Measurements from ENCODE around the gene HEATR5A.

DNA sequence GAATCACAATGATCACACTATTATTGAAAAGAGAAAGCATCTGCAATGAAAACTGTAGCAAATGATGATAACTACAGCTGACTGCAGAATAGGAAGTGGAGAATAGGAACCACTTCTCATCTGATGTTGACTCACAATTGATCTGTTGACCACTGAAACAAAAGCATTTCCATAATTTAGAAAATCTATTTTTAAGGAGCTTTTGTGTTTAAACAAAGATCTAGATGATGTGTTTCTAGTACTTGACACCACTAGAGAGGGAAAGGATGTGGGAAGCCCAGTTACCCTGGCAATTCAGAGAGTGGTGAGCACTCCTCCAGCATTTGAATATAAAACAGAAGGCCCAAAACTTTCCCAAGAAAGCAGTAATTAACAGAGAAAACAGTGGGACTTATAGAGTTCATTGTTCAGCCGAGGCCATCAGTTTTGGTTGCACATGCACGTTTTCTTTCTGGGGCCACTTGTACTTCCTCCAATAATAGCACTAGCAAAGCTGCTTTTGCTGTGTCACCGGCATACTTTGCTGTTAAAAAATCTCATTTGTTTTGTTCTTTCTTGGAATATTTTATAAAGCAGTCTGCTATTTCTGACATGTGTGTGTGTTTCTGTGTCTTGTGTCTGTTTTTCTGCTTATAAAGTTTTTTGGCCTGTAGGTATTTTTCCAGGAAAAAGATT, 136.6 kb downstream of the HEATR5A start:
- TF ChIP-seq CTCF (conservative IDR thresholded peaks at IDR 0.05; ENCODE audit: low read depth in 2 of 2) (no peak), POLR2AphosphoS5 (IDR thresholded peaks at IDR 0.05; ENCODE audit: low read depth) (no peak), ZNF331 (CRISPR knock-in tag; IDR thresholded peaks at IDR 0.05; ENCODE audit: low read depth) (no peak), JUNB (IDR thresholded peaks at IDR 0.05; ENCODE audit: unreplicated experiment) (no peak), EZH2 (IDR thresholded peaks at IDR 0.05; ENCODE audit: low read depth, unreplicated experiment) (no peak), STAT1 (IDR thresholded peaks at IDR 0.05; ENCODE audit: unreplicated experiment) (no peak), CREB1 (CRISPR knock-in tag; IDR thresholded peaks at IDR 0.05; ENCODE audit: low read depth) (no peak), EZH2phosphoT487 (IDR thresholded peaks at IDR 0.05; ENCODE audit: unreplicated experiment) (no peak), ZNF462 (CRISPR knock-in tag; IDR thresholded peaks at IDR 0.05) (no peak)
- TF ChIP-seq, protein P1, sequence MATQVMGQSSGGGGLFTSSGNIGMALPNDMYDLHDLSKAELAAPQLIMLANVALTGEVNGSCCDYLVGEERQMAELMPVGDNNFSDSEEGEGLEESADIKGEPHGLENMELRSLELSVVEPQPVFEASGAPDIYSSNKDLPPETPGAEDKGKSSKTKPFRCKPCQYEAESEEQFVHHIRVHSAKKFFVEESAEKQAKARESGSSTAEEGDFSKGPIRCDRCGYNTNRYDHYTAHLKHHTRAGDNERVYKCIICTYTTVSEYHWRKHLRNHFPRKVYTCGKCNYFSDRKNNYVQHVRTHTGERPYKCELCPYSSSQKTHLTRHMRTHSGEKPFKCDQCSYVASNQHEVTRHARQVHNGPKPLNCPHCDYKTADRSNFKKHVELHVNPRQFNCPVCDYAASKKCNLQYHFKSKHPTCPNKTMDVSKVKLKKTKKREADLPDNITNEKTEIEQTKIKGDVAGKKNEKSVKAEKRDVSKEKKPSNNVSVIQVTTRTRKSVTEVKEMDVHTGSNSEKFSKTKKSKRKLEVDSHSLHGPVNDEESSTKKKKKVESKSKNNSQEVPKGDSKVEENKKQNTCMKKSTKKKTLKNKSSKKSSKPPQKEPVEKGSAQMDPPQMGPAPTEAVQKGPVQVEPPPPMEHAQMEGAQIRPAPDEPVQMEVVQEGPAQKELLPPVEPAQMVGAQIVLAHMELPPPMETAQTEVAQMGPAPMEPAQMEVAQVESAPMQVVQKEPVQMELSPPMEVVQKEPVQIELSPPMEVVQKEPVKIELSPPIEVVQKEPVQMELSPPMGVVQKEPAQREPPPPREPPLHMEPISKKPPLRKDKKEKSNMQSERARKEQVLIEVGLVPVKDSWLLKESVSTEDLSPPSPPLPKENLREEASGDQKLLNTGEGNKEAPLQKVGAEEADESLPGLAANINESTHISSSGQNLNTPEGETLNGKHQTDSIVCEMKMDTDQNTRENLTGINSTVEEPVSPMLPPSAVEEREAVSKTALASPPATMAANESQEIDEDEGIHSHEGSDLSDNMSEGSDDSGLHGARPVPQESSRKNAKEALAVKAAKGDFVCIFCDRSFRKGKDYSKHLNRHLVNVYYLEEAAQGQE (IDR thresholded peaks at IDR 0.05; ENCODE audit: unreplicated experiment), result no peak
- TF ChIP-seq, protein P2, sequence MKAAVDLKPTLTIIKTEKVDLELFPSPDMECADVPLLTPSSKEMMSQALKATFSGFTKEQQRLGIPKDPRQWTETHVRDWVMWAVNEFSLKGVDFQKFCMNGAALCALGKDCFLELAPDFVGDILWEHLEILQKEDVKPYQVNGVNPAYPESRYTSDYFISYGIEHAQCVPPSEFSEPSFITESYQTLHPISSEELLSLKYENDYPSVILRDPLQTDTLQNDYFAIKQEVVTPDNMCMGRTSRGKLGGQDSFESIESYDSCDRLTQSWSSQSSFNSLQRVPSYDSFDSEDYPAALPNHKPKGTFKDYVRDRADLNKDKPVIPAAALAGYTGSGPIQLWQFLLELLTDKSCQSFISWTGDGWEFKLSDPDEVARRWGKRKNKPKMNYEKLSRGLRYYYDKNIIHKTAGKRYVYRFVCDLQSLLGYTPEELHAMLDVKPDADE (IDR thresholded peaks at IDR 0.05), result no peak

Data from GM23338 (cell line).